ENCODE data around the gene DERA. TPM values are rescaled to one million over a fixed set of nuclear protein-coding genes. Genes with fewer than 3 reads are reported as not detected.

The DERA gene
- total and polyA plus RNA-seq, 9 of the 15 experiments (the other 6 are each of a cell fraction or from before 2014, with no cell fraction given), result 5.5 to 15.5 (median 7.8) TPM

GRCh38 chr12:16076557-16076956 lies 165.4 kb downstream of the DERA start:
- no peak for DNase-seq (ENCODE audit: extremely low read depth in 1 of 4, low spot score in 3 of 4)
- Histone ChIP-seq H3K36me3 (ENCODE audit: control insufficient read depth, insufficient read depth, low read length) (no peaks in the 10 kb centered on the region), H3K9ac (ENCODE audit: insufficient read depth in 1 of 2, low read depth in 2 of 2, low read length in 2 of 2) (no peak overlapping the region), H3K9me3 (replicated peaks; ENCODE audit: control insufficient read depth, insufficient read depth, low read depth, low read length) (no peaks in the 10 kb centered on the region), H3K27ac (ENCODE audit: extremely low read depth, low read depth, low read length) (no peak overlapping the region), H4K20me1 (replicated peaks; ENCODE audit: control insufficient read depth, insufficient read depth, low read length) (no peaks in the 10 kb centered on the region), H3K4me2 (ENCODE audit: insufficient read depth, low read length) (no peak overlapping the region), H3K27me3 (ENCODE audit: control insufficient read depth in 2 of 2, insufficient read depth in 2 of 2, low read length in 2 of 2) (no peaks in the 10 kb centered on the region), H2AFZ (ENCODE audit: low read depth, low read length) (no peak overlapping the region), H3K4me3 (no peak overlapping the region), H3K79me2 (ENCODE audit: control insufficient read depth, insufficient read depth, low read length) (no peaks in the 10 kb centered on the region), H3K9me1 (ENCODE audit: control insufficient read depth, insufficient read depth, low read length) (no peaks in the 10 kb centered on the region), H3K4me1 (replicated peaks in 1 of 2; ENCODE audit: control insufficient read depth in 2 of 2, insufficient read depth in 2 of 2, low read length in 2 of 2) (no peaks in the 10 kb centered on the region)
- ATAC-seq, result no peak
- ChIA-PET CTCF (ENCODE audit: low intra/inter-chr PET ratio) (no interaction called here), POLR2A (no interaction called here)
- BruUV-seq (replicated peaks), result no TSS peak
- TF ChIP-seq ELF1 (tag; IDR thresholded peaks at IDR 0.05) (no peak), FOXP1 (CRISPR knock-in tag; IDR thresholded peaks at IDR 0.05) (no peak), MTF1 (CRISPR knock-in tag; IDR thresholded peaks at IDR 0.05; ENCODE audit: borderline replicate concordance) (no peak), CTCF (IDR thresholded peaks at IDR 0.05 in 2 of 3, conservative IDR thresholded peaks at IDR 0.05 in 1 of 3; ENCODE audit: insufficient read depth in 2 of 3, low read depth in 1 of 3, low read length in 3 of 3) (peak in 1 of 3 experiments; percentile 19; a peak in 1 of 6 replicates), RAD21 (CRISPR knock-in tag; conservative IDR thresholded peaks at IDR 0.05 in 1 of 2, IDR thresholded peaks at IDR 0.05 in 1 of 2) (peak in 1 of 2 experiments; percentile 53; a peak in 2 of 4 replicates), NFE2 (IDR thresholded peaks at IDR 0.05; ENCODE audit: low read depth) (no peak), ZZZ3 (IDR thresholded peaks at IDR 0.05) (no peak), PPARD (CRISPR knock-in tag; IDR thresholded peaks at IDR 0.05) (no peak), TAF9B (IDR thresholded peaks at IDR 0.05; ENCODE audit: partially characterized antibody) (no peak), ZNF655 (CRISPR knock-in tag; IDR thresholded peaks at IDR 0.05) (no peak), ZNF76 (CRISPR knock-in tag; IDR thresholded peaks at IDR 0.05; ENCODE audit: borderline replicate concordance) (no peak)
- TF ChIP-seq, protein P1, sequence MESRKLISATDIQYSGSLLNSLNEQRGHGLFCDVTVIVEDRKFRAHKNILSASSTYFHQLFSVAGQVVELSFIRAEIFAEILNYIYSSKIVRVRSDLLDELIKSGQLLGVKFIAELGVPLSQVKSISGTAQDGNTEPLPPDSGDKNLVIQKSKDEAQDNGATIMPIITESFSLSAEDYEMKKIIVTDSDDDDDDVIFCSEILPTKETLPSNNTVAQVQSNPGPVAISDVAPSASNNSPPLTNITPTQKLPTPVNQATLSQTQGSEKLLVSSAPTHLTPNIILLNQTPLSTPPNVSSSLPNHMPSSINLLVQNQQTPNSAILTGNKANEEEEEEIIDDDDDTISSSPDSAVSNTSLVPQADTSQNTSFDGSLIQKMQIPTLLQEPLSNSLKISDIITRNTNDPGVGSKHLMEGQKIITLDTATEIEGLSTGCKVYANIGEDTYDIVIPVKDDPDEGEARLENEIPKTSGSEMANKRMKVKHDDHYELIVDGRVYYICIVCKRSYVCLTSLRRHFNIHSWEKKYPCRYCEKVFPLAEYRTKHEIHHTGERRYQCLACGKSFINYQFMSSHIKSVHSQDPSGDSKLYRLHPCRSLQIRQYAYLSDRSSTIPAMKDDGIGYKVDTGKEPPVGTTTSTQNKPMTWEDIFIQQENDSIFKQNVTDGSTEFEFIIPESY (CRISPR knock-in tag; IDR thresholded peaks at IDR 0.05), result no peak
- TF ChIP-seq, protein P2, sequence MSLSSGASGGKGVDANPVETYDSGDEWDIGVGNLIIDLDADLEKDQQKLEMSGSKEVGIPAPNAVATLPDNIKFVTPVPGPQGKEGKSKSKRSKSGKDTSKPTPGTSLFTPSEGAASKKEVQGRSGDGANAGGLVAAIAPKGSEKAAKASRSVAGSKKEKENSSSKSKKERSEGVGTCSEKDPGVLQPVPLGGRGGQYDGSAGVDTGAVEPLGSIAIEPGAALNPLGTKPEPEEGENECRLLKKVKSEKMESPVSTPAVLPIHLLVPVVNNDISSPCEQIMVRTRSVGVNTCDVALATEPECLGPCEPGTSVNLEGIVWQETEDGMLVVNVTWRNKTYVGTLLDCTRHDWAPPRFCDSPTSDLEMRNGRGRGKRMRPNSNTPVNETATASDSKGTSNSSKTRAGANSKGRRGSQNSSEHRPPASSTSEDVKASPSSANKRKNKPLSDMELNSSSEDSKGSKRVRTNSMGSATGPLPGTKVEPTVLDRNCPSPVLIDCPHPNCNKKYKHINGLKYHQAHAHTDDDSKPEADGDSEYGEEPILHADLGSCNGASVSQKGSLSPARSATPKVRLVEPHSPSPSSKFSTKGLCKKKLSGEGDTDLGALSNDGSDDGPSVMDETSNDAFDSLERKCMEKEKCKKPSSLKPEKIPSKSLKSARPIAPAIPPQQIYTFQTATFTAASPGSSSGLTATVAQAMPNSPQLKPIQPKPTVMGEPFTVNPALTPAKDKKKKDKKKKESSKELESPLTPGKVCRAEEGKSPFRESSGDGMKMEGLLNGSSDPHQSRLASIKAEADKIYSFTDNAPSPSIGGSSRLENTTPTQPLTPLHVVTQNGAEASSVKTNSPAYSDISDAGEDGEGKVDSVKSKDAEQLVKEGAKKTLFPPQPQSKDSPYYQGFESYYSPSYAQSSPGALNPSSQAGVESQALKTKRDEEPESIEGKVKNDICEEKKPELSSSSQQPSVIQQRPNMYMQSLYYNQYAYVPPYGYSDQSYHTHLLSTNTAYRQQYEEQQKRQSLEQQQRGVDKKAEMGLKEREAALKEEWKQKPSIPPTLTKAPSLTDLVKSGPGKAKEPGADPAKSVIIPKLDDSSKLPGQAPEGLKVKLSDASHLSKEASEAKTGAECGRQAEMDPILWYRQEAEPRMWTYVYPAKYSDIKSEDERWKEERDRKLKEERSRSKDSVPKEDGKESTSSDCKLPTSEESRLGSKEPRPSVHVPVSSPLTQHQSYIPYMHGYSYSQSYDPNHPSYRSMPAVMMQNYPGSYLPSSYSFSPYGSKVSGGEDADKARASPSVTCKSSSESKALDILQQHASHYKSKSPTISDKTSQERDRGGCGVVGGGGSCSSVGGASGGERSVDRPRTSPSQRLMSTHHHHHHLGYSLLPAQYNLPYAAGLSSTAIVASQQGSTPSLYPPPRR (CRISPR knock-in tag; IDR thresholded peaks at IDR 0.05; ENCODE audit: borderline replicate concordance), result no peak
- intact Hi-C loops (cut with micrococcal nuclease), result no loop called here
- in situ Hi-C loops (cut with MboI), result no loop called here
- 10% methylated on average over 1 of the region's 2 CpGs for WGBS (ENCODE audit: insufficient coverage, low coverage, missing lambda C conversion rate)
- no peak for FAIRE-seq

Data from K562 (cell line).